GM21423 (cell line): ENCODE measurements around the gene ZNF665.
"Not testable (repeated sequence)": the region's sequence is repeated elsewhere in the genome, so short reads cannot be mapped to it uniquely, and the experiment has no call there.

Source experiments
- ATAC-seq: cut with Tn5 transposase; IDR thresholded peaks from one replicate; pipeline ENCODE4 v1.9.1; 2021; ENCODE audit warnings: mild to moderate bottlenecking, moderate library complexity; ENCODE audit not compliant: unreplicated experiment

The ZNF665 gene

GRCh38 chr19:53158119-53158656 lies 35.0 kb downstream of the ZNF665 start:
- ATAC-seq: no peak

- no peak for ATAC-seq
Observed at GRCh38 chr19:53157626-53158025, 35.5 kb downstream of the ZNF665 start.

- ATAC-seq: no peak
Observed at GRCh38 chr19:53156850-53157249, 36.3 kb downstream of the ZNF665 start.

GRCh38 chr19:53147645-53148044 lies 45.5 kb downstream of the ZNF665 start:
- ATAC-seq: no peak

- no peak for ATAC-seq
Observed at GRCh38 chr19:53140351-53140750, 52.8 kb downstream of the ZNF665 start.

GRCh38 chr19:53136432-53136831 lies 56.7 kb downstream of the ZNF665 start:
- ATAC-seq: no peak

GRCh38 chr19:53132141-53132991 lies 60.8 kb downstream of the ZNF665 start, which contains the start of gene ZNF415:
Gene ZNF415, minus strand, starts transcription at chr19:53132910. Its CDS starts 10,234 bp downstream, at chr19:53122676.
- no peak for ATAC-seq

GRCh38 chr19:53131727-53132126 lies 61.4 kb downstream of the ZNF665 start:
- ATAC-seq: no peak

- ATAC-seq: no peak
Observed at GRCh38 chr19:53131085-53131590, 62.0 kb downstream of the ZNF665 start.

- no peak for ATAC-seq
Observed at GRCh38 chr19:53130506-53130905, 62.7 kb downstream of the ZNF665 start.

- not testable (repeated sequence) for ATAC-seq
Observed at GRCh38 chr19:53126733-53127526, 66.2 kb downstream of the ZNF665 start.

- no peak for ATAC-seq
Observed at GRCh38 chr19:53123400-53123799, 69.8 kb downstream of the ZNF665 start.
